Measurements from ENCODE around the gene PITPNC1.
A peak's percentile ranks its signal among the peaks of the same experiment; 100 is the strongest.

Gene PITPNC1

GRCh38 chr17:67359960-67360791 lies 16.9 kb upstream of the PITPNC1 start:
- H3K27ac Mint-ChIP-seq = no peak overlapping the region
- peaks cover 79% of the 10 kb centered on the region for H3K36me3 Mint-ChIP-seq (ENCODE audit: low read depth)
- H3K4me1 Mint-ChIP-seq (ENCODE audit: low read depth) = peaks cover 55% of the 10 kb centered on the region
- H3K9me3 Mint-ChIP-seq = no peaks in the 10 kb centered on the region
- intact Hi-C loops (cut with micrococcal nuclease) = no loop called here
- no peaks in the 10 kb centered on the region for H3K27me3 Mint-ChIP-seq
- H3K4me3 Mint-ChIP-seq = no peak overlapping the region

- Mint-ChIP-seq H3K27ac (no peak overlapping the region), H3K4me1 (ENCODE audit: low read depth) (peaks cover 55% of the 10 kb centered on the region), H3K27me3 (no peaks in the 10 kb centered on the region), H3K36me3 (ENCODE audit: low read depth) (peaks cover 78% of the 10 kb centered on the region), H3K9me3 (no peaks in the 10 kb centered on the region), H3K4me3 (no peak overlapping the region)
- intact Hi-C loops (cut with micrococcal nuclease) = no loop called here
Observed at GRCh38 chr17:67360880-67361279, 16.2 kb upstream of the PITPNC1 start.

DNA sequence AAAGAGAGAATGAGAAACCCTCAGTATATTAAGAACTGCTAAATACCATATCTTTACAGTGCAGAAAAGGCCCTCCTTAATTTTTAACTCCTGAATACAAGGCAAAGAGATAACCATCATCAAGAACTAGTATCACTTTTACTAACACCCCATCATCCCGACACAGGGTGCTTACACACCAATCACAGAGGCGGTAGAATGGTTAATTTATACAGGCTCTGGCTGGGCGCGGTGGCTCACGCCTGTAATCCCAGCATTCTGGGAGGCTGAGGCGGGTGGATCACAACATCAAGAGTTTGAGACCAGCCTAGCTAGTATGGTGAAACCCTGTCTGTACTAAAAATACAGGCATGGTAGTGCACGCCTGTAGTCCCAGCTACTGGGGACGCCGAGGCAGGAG lies 14.9 kb upstream of the PITPNC1 start:
- no peaks in the 10 kb centered on the region for H3K9me3 Mint-ChIP-seq
- peaks cover 74% of the 10 kb centered on the region for H3K36me3 Mint-ChIP-seq (ENCODE audit: low read depth)
- no peak overlapping the region for H3K27ac Mint-ChIP-seq
- H3K4me1 Mint-ChIP-seq (ENCODE audit: low read depth) = peaks cover 52% of the 10 kb centered on the region
- intact Hi-C loops (cut with micrococcal nuclease) = no loop called here
- H3K4me3 Mint-ChIP-seq = no peak overlapping the region
- H3K27me3 Mint-ChIP-seq = no peaks in the 10 kb centered on the region

DNA sequence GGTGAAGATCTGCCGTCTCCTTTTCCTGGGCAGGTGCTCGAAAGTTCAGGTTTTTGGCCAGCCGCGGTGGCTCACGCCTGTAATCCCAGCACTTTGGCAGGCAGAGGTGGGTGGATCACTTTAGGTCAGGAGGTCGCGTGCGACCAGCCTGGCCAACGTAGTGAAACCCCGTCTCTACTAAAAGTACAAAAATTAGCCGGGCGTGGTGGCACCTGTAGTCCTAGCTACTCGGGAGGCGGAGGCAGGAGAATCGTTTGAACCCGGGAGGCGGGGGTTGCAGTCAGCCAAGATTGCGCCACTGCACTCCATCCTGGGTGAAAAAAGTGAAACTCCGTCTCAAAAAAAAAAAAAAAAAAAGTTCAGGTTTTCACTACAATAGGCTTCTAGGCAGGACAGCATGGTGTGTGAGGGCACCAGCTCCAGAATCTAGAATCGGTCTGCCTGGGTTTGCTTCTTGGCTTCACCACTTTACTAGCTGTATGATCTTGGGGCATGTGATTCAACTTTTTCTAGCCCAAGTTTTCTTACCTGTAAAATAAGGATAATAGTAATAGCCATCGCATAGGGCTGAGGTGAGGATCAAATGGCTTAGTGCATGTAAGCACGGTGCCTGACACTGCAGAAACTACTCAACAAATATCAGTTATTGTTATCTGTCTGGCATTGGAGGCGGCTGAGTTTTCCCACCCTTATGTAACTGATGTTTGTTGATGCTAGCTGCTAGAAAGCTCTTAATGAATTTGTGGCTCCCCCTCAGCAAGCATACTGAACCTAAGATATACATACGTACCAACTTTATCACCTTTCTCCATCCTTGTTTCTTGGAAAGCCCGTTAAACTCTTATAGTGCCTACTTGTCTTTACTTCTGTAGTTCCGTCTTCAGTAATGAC lies 12.0 kb upstream of the PITPNC1 start:
- intact Hi-C loops (cut with micrococcal nuclease) = no loop called here
- H3K4me1 Mint-ChIP-seq (ENCODE audit: low read depth) = peaks cover 49% of the 10 kb centered on the region
- no peaks in the 10 kb centered on the region for H3K27me3 Mint-ChIP-seq
- peak overlapping the region; percentile 93 for H3K27ac Mint-ChIP-seq
- peak overlapping the region; percentile 87 for H3K4me3 Mint-ChIP-seq
- no peaks in the 10 kb centered on the region for H3K9me3 Mint-ChIP-seq
- H3K36me3 Mint-ChIP-seq (ENCODE audit: low read depth) = peaks cover 53% of the 10 kb centered on the region

DNA sequence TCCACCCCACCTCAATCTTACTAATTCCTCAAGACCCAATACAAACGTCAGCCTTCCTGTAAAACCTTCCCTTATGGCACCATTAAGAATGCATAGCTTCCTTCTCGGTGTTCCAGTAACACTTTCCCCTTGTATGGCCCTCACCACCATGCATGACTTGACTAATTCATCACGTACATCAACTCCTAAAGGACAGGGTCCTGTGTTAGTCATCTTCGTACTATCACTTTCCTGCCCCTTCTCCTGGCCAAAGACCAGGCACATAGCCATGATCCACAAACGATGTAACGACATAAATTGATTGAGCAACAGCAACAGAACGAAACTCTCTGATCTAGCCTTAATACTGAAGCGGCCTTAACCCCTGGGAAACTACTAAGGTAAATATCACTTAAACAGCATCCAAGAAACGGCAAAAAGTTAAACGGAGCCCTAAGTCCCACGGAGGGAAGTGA lies 11.3 kb upstream of the PITPNC1 start:
- peaks cover 46% of the 10 kb centered on the region for H3K36me3 Mint-ChIP-seq (ENCODE audit: low read depth)
- H3K9me3 Mint-ChIP-seq = no peaks in the 10 kb centered on the region
- H3K27ac Mint-ChIP-seq = peak overlapping the region; percentile 93
- H3K4me1 Mint-ChIP-seq (ENCODE audit: low read depth) = peaks cover 42% of the 10 kb centered on the region
- intact Hi-C loops (cut with micrococcal nuclease) = no loop called here
- H3K27me3 Mint-ChIP-seq = no peaks in the 10 kb centered on the region
- peak overlapping the region; percentile 87 for H3K4me3 Mint-ChIP-seq

DNA sequence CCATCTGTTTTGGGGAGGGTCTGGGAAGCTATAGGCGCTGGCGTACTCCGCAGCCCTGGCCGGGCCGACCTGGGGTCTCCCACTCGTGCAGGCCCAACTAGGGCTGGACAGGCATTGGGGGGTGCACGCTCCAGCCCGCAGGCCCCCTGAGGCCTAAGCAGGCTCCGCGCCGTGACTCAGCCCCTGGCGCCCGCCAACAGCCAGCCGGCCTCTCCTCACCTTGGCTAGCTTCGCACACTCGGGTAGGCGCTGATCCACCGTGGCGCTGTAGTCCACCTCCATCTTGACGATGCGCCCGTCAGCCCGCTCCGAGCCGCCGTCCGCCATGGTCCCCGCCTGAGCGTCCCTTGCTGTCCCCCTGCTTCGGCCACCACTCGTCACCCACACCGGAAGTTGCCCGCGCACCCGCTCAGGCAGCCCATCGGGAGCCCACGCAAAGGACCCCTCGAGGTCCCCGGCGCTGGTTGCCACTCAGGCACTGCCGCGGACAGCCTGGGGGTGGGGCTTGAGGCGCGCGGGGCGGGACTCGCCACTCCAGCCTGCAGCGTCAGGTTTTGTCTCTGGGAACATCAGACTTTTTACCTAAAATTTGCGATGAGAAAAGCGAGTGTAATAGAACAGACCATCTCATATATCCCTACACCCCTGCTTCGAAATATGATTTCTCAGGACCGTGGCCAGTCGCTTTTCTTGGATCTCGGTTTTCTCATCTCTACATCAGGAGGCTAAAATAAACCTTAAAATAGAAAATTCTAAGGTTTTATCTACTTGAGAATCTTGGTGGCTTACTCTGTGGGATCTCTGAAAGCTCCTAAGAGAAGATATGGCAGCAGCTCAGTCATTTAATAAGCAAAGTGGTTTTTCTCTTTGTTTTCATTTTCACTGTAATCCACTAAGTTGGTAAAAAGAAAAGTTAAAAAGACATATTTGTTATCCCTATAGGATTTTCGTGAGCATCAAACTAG lies 10.6 kb upstream of the PITPNC1 start, which contains the start of gene PSMD12:
PSMD12 (minus strand) TSS at position 385 of the 965 bp plus-strand sequence; CDS start at position 327, 58 bp downstream.
- H3K4me3 Mint-ChIP-seq = peak within 1 kb of the TSS; percentile 87
- H3K36me3 Mint-ChIP-seq (ENCODE audit: low read depth) = peaks cover 39% of the 10 kb centered on the region
- H3K9me3 Mint-ChIP-seq = no peaks in the 10 kb centered on the region
- intact Hi-C loops (cut with micrococcal nuclease) = no loop called here
- H3K4me1 Mint-ChIP-seq (ENCODE audit: low read depth) = peaks cover 39% of the 10 kb centered on the region
- H3K27ac Mint-ChIP-seq = peak within 1 kb of the TSS; percentile 93
- H3K27me3 Mint-ChIP-seq = no peaks in the 10 kb centered on the region

GRCh38 chr17:67369676-67370075 lies 7.4 kb upstream of the PITPNC1 start:
- Mint-ChIP-seq H3K4me1 (ENCODE audit: low read depth) (peaks cover 25% of the 10 kb centered on the region), H3K4me3 (no peak overlapping the region), H3K9me3 (no peaks in the 10 kb centered on the region), H3K27me3 (peaks cover under 1% of the 10 kb centered on the region), H3K27ac (no peak overlapping the region), H3K36me3 (ENCODE audit: low read depth) (peaks cover 14% of the 10 kb centered on the region)
- intact Hi-C loops (cut with micrococcal nuclease) = loop anchor here (10.0 kb wide), 1 partner anchor 235 kb away; no protein-coding TSS in a partner anchor

GRCh38 chr17:67372751-67373150 lies 4.3 kb upstream of the PITPNC1 start:
- H3K27ac Mint-ChIP-seq = no peak overlapping the region
- peaks cover 22% of the 10 kb centered on the region for H3K4me1 Mint-ChIP-seq (ENCODE audit: low read depth)
- no peaks in the 10 kb centered on the region for H3K9me3 Mint-ChIP-seq
- peaks cover 5% of the 10 kb centered on the region for H3K36me3 Mint-ChIP-seq (ENCODE audit: low read depth)
- H3K27me3 Mint-ChIP-seq = peaks cover 7% of the 10 kb centered on the region
- intact Hi-C loops (cut with micrococcal nuclease) = loop anchor here (10.0 kb wide), 1 partner anchor 232 kb away; no protein-coding TSS in a partner anchor
- H3K4me3 Mint-ChIP-seq = no peak overlapping the region

- Mint-ChIP-seq H3K27me3 (peaks cover 7% of the 10 kb centered on the region), H3K4me1 (ENCODE audit: low read depth) (peaks cover 28% of the 10 kb centered on the region), H3K36me3 (ENCODE audit: low read depth) (peaks cover 7% of the 10 kb centered on the region), H3K4me3 (peak overlapping the region; percentile 51), H3K9me3 (no peaks in the 10 kb centered on the region), H3K27ac (no peak overlapping the region)
- intact Hi-C loops (cut with micrococcal nuclease) = loop anchor here (1.0 to 10.0 kb wide), 2 partner anchors 101 to 230 kb away; no protein-coding TSS in a partner anchor
Observed at GRCh38 chr17:67374329-67375053, 2.6 kb upstream of the PITPNC1 start.

DNA sequence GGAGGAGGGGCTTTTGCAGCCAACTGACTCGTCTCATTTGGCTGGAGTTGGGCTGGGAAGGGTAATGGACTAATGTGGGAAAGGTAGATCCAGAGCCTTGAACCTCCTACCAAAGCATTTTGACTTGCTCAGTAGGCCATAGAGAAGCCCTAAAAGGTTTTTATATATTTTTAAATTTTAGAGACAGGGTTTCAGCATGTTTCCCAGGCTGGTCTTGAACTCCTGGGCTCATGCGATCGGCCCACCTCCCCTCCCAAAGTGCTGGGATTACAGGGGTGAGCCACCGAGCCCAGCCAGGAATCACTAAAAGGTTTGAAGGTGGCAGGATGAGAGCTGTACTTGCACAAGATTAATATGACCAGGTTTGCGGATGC lies 2.0 kb upstream of the PITPNC1 start:
- H3K36me3 Mint-ChIP-seq (ENCODE audit: low read depth) = peaks cover 7% of the 10 kb centered on the region
- peaks cover 26% of the 10 kb centered on the region for H3K4me1 Mint-ChIP-seq (ENCODE audit: low read depth)
- H3K27me3 Mint-ChIP-seq = peaks cover 7% of the 10 kb centered on the region
- H3K4me3 Mint-ChIP-seq = no peak overlapping the region
- intact Hi-C loops (cut with micrococcal nuclease) = loop anchor here (10.0 kb wide), 1 partner anchor 230 kb away; no protein-coding TSS in a partner anchor
- H3K9me3 Mint-ChIP-seq = no peaks in the 10 kb centered on the region
- no peak overlapping the region for H3K27ac Mint-ChIP-seq

GRCh38 chr17:67375716-67376115 lies 1.4 kb upstream of the PITPNC1 start:
- H3K4me1 Mint-ChIP-seq (ENCODE audit: low read depth) = peaks cover 26% of the 10 kb centered on the region
- no peak overlapping the region for H3K27ac Mint-ChIP-seq
- no peaks in the 10 kb centered on the region for H3K9me3 Mint-ChIP-seq
- H3K4me3 Mint-ChIP-seq = no peak overlapping the region
- peaks cover 7% of the 10 kb centered on the region for H3K36me3 Mint-ChIP-seq (ENCODE audit: low read depth)
- H3K27me3 Mint-ChIP-seq = peaks cover 7% of the 10 kb centered on the region
- intact Hi-C loops (cut with micrococcal nuclease) = loop anchor here (2.0 to 10.0 kb wide), 2 partner anchors 229 to 313 kb away; no protein-coding TSS in a partner anchor

GRCh38 chr17:67376415-67376736 lies 705 bp upstream of the PITPNC1 start:
- Mint-ChIP-seq H3K9me3 (no peaks in the 10 kb centered on the region), H3K27ac (peak overlapping the region; percentile 91), H3K4me3 (peak overlapping the region; percentile 96), H3K4me1 (ENCODE audit: low read depth) (peaks cover 26% of the 10 kb centered on the region), H3K36me3 (ENCODE audit: low read depth) (peaks cover 7% of the 10 kb centered on the region), H3K27me3 (peaks cover 7% of the 10 kb centered on the region)
- intact Hi-C loops (cut with micrococcal nuclease) = loop anchor here (2.0 to 10.0 kb wide), 2 partner anchors 228 to 312 kb away; no protein-coding TSS in a partner anchor
